ENCODE measurements around the gene DYRK1A. TPM values are rescaled to one million over a fixed set of nuclear protein-coding genes. Genes with fewer than 3 reads are reported as not detected.

The DYRK1A gene
- total RNA-seq, 4 donors from 2014 or later, result 76.5 to 105 (median 91.3) TPM

DNA sequence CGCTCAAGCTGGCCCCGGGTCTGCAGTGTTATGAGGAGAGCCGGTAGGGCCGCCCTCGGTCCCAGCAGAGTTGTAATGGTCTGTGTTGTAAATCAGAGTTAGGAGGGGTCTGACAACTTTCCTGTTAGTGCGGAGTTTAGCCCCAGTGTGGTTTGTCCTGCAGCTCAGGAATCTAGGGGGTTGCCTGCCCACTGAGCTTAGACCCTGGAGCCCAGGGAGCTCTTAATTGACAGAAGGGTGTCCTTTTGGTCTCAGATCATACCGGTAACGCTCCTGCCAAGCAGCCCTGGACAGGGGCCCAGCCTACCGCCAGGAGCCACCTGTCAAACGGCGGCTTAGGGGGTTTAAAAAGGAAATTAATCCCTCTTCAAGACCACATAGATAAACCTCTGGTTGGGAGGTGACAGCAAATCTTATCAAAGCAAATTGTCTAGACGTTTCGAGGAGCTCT is 164.4 kb downstream of the DYRK1A start:
- TF ChIP-seq POLR2AphosphoS5 (IDR thresholded peaks at IDR 0.05) (no peak), POLR2A (IDR thresholded peaks at IDR 0.05) (no peak), EP300 (IDR thresholded peaks at IDR 0.05) (no peak)
- Histone ChIP-seq H3K27me3 (no peaks in the 10 kb centered on the region), H3K9me3 (no peaks in the 10 kb centered on the region), H3K4me3 (no peak overlapping the region), H3K27ac (no peak overlapping the region), H3K4me1 (peaks cover 22% of the 10 kb centered on the region), H3K36me3 (no peaks in the 10 kb centered on the region)
- WGBS, result 38% methylated on average over 13 of the region's 13 CpGs
- peak in 1 of 2 donors; percentile 34 for DNase-seq (ENCODE audit: low spot score in 2 of 2)

DNA sequence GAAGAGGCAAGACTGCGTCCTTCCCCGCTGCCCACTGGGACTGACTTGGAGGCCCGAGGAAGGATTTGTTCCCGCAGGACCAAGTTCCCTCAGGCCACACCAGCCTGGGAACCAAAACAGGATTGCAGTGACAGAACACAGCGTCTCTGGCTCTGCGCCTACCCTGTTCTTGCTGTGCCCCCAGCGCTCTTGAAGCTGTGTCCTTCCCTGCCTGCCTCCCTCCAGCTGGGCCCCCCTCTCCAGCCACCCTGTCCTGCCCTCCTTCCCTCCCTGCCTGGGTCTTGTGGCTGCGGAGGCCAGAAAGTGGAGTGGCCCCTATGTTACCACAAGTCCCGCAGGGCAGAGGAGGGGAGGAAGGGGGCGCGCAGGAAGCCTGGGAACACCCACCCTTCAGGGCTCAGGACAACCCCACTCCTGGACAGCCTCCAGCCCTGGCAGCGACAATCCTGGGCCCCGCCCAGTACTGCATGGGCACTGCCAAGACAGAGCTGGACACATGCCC is 164.9 kb downstream of the DYRK1A start:
- Histone ChIP-seq H3K4me1 (peaks cover 22% of the 10 kb centered on the region), H3K36me3 (no peaks in the 10 kb centered on the region), H3K9me3 (no peaks in the 10 kb centered on the region), H3K4me3 (no peak overlapping the region), H3K27ac (no peak overlapping the region), H3K27me3 (no peaks in the 10 kb centered on the region)
- 18% methylated on average over 13 of the region's 13 CpGs for WGBS
- TF ChIP-seq POLR2A (IDR thresholded peaks at IDR 0.05), result no peak
- TF ChIP-seq, protein P1, sequence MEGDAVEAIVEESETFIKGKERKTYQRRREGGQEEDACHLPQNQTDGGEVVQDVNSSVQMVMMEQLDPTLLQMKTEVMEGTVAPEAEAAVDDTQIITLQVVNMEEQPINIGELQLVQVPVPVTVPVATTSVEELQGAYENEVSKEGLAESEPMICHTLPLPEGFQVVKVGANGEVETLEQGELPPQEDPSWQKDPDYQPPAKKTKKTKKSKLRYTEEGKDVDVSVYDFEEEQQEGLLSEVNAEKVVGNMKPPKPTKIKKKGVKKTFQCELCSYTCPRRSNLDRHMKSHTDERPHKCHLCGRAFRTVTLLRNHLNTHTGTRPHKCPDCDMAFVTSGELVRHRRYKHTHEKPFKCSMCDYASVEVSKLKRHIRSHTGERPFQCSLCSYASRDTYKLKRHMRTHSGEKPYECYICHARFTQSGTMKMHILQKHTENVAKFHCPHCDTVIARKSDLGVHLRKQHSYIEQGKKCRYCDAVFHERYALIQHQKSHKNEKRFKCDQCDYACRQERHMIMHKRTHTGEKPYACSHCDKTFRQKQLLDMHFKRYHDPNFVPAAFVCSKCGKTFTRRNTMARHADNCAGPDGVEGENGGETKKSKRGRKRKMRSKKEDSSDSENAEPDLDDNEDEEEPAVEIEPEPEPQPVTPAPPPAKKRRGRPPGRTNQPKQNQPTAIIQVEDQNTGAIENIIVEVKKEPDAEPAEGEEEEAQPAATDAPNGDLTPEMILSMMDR (IDR thresholded peaks at IDR 0.05), result no peak
- DNase-seq (ENCODE audit: low spot score in 2 of 2), result peak in 1 of 2 donors; percentile 65

DNA sequence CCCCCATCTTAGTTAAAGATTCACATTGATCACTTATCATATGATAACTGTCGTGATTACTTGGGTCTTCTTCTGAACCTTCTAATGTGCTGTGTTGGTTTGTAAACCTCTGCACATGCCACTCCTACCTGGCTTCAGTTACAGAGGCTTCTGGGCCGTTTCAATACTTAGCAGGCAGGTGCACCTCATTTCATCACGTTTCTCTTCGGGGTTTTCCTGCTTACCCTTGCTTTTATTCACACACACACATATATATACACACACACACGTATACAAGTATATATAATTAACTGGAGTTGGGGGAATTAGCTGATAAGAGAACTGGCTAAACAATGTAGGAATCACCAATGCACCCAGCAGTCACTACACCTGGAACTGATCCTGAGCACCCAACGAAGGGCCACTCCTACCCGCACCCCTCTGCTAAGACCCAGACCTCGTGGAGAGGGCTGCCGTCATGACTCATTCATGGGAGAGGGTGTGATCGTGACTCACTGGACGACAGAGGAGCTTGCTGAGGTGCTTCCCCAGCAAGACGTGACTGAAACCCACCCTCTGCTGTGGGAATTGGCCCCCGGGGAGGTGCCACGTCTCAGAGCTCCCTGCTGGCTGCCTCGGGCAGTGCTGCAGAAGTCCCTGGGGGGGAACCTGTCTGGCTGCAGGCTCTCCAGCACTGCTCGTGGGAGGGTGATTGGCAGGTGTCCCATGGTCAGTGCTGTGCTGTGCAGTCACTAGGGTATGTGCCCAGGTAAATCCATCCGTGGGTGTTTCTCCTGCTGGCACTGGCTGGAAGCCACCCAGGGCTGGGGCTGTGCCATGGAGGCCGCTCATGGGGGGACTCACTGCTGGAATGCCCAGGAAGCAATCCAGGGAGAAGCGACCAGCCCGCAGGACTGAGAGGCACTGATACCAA is 166.6 kb downstream of the DYRK1A start:
- H3K9me3 ChIP-seq, result no peaks in the 10 kb centered on the region
- TF ChIP-seq, protein P1 (IDR thresholded peaks at IDR 0.05), result no peak
- TF ChIP-seq EP300 (IDR thresholded peaks at IDR 0.05) (no peak), POLR2A (IDR thresholded peaks at IDR 0.05) (no peak), POLR2AphosphoS5 (IDR thresholded peaks at IDR 0.05) (no peak)
- peak in 1 of 2 donors; percentile 51 for DNase-seq (ENCODE audit: low spot score in 2 of 2)
- 39% methylated on average over 20 of the region's 20 CpGs for WGBS
- no peak overlapping the region for H3K27ac ChIP-seq
- H3K4me1 ChIP-seq, result peaks cover 22% of the 10 kb centered on the region
- H3K4me3 ChIP-seq, result no peak overlapping the region
- H3K36me3 ChIP-seq, result no peaks in the 10 kb centered on the region
- H3K27me3 ChIP-seq, result no peaks in the 10 kb centered on the region

DNA sequence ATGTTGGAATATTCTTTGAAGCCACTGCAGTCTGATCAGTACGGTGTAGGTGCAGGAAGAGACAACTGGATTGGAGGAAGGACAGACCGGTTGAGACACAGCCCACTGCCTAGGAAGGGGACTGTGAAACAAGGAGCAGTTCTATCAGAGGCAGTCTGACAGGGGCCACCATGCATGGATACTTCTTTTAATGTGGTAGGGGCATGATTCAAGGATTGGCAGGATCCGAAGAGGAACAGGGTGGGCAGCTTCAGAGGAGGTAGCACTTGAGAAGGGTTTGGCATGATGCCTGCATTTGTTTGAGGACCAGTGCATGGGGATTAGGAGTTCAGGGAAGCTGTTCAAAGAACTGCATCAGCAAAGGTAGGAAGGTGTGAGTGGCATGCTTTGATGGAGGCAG is 167.9 kb downstream of the DYRK1A start:
- no peaks in the 10 kb centered on the region for H3K36me3 ChIP-seq
- no peak overlapping the region for H3K27ac ChIP-seq
- peak in 1 of 2 donors; percentile 20 for DNase-seq (ENCODE audit: low spot score in 2 of 2)
- no peaks in the 10 kb centered on the region for H3K9me3 ChIP-seq
- peaks cover 22% of the 10 kb centered on the region for H3K4me1 ChIP-seq
- H3K4me3 ChIP-seq, result no peak overlapping the region
- TF ChIP-seq EP300 (IDR thresholded peaks at IDR 0.05) (no peak), POLR2AphosphoS5 (IDR thresholded peaks at IDR 0.05) (no peak), POLR2A (IDR thresholded peaks at IDR 0.05) (no peak)
- TF ChIP-seq, protein P1 (IDR thresholded peaks at IDR 0.05), result no peak
- no peaks in the 10 kb centered on the region for H3K27me3 ChIP-seq
- 49% methylated on average over 3 of the region's 3 CpGs for WGBS

DNA sequence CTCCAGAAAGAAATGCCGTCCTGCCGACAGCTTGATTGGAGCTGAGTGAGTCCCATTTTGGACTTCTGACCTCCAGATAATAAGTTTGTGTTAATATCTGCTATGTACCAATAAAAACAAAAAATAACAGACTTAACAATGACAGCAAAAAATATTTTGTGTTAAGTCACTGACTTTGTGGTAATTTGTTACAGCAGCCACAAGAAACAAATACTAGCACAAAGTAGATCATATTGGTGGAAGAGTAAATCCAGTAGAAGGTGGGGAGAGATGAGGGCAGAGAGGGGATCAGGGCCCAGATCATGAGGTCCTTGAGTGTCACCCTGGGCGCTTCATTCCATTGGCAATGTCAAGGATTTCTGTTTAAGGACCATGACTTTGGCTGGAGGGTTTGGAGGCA is 168.6 kb downstream of the DYRK1A start:
- no peak for DNase-seq (ENCODE audit: low spot score in 2 of 2)
- WGBS, result 92% methylated on average over 3 of the region's 3 CpGs
- Histone ChIP-seq H3K27me3 (no peaks in the 10 kb centered on the region), H3K4me1 (peaks cover 22% of the 10 kb centered on the region), H3K4me3 (no peak overlapping the region), H3K27ac (no peak overlapping the region), H3K36me3 (no peaks in the 10 kb centered on the region), H3K9me3 (no peaks in the 10 kb centered on the region)
- no peak for TF ChIP-seq POLR2A (IDR thresholded peaks at IDR 0.05)
- TF ChIP-seq EP300 (IDR thresholded peaks at IDR 0.05), result no peak
- no peak for TF ChIP-seq POLR2AphosphoS5 (IDR thresholded peaks at IDR 0.05)
- TF ChIP-seq, protein P1 (IDR thresholded peaks at IDR 0.05), result no peak

All from suprapubic skin (tissue), 4 donors.